SK-N-SH treated with all-trans-retinoic acid at 6 μM for 48 hours (cell line): ENCODE results near the gene KCNN2.

Source experiments
- ATAC-seq: fragments of 200-7000 bp; cut with Tn5 transposase; 3 replicates; pipeline ENCODE4 v1.9.1; 2020; ENCODE audit warnings: mild to moderate bottlenecking, moderate library complexity
- ARNTL ChIP-seq: fragments of 450-650 bp; formaldehyde crosslinking; IDR thresholded peaks from 2 replicates; pipeline ENCODE4 v1.5.0; 2020; ENCODE audit warnings: low read depth, mild to moderate bottlenecking, moderate library complexity, borderline replicate concordance
- BACH2 ChIP-seq: fragments of 250-450 bp; sonication (Bioruptor Pico); IDR thresholded peaks from 2 replicates; pipeline ENCODE4 v1.9.0; 2021; ENCODE audit warnings: mild to moderate bottlenecking, borderline replicate concordance
- CREB5 ChIP-seq: fragments of 250-450 bp; sonication (Bioruptor Pico); IDR thresholded peaks from 2 replicates; pipeline ENCODE4 v1.5.1; 2020; ENCODE audit warnings: low read depth, mild to moderate bottlenecking, moderate library complexity
- CSDC2 ChIP-seq: fragments of 250-450 bp; sonication (Bioruptor Pico); IDR thresholded peaks from 2 replicates; pipeline ENCODE4 v1.5.0; 2020; ENCODE audit warnings: mild to moderate bottlenecking, moderate library complexity
- CSRNP3 ChIP-seq: fragments of 250-450 bp; sonication (Bioruptor Pico); IDR thresholded peaks from 2 replicates; pipeline ENCODE4 v1.5.1; 2021; ENCODE audit warnings: mild to moderate bottlenecking, moderate library complexity
- ESRRG ChIP-seq: fragments of 250-450 bp; sonication (Bioruptor Pico); IDR thresholded peaks from 2 replicates; pipeline ENCODE4 v1.6.1; 2021; ENCODE audit warnings: mild to moderate bottlenecking
- GLIS3 ChIP-seq: fragments of 250-450 bp; sonication (Bioruptor Pico); IDR thresholded peaks from 2 replicates; pipeline ENCODE4 v1.5.0; 2020; ENCODE audit warnings: mild to moderate bottlenecking, moderate library complexity
- ISL1 ChIP-seq: fragments of 250-450 bp; sonication (Bioruptor Pico); IDR thresholded peaks from 2 replicates; pipeline ENCODE4 v2.1.2; 2022; ENCODE audit warnings: mild to moderate bottlenecking, moderate library complexity
- OSR1 ChIP-seq: fragments of 250-450 bp; sonication (Bioruptor Pico); IDR thresholded peaks from 2 replicates; pipeline ENCODE4 v1.8.0; 2022; ENCODE audit warnings: moderate library complexity, mild to moderate bottlenecking, inconsistent platforms
- PATZ1 ChIP-seq: fragments of 250-450 bp; sonication (Bioruptor Pico); IDR thresholded peaks from 2 replicates; pipeline ENCODE4 v1.8.0; 2020; ENCODE audit warnings: mild to moderate bottlenecking, moderate library complexity, borderline replicate concordance
- PPARA ChIP-seq: fragments of 250-450 bp; sonication (Bioruptor Pico); IDR thresholded peaks from 2 replicates; pipeline ENCODE4 v1.5.0; 2020; ENCODE audit warnings: mild to moderate bottlenecking, borderline replicate concordance
- SNAI2 ChIP-seq: fragments of 250-450 bp; sonication (Bioruptor Pico); IDR thresholded peaks from 2 replicates; pipeline ENCODE4 v1.5.0; 2020; ENCODE audit warnings: mild to moderate bottlenecking, moderate library complexity
- TCF4 ChIP-seq: fragments of 250-450 bp; sonication (Bioruptor Pico); IDR thresholded peaks from 2 replicates; pipeline ENCODE4 v1.8.0; 2021; ENCODE audit warnings: mild to moderate bottlenecking, moderate library complexity, borderline replicate concordance
- TOX ChIP-seq: fragments of 250-450 bp; sonication (Bioruptor Pico); IDR thresholded peaks from 2 replicates; pipeline ENCODE4 v1.8.0; 2021; ENCODE audit warnings: mild to moderate bottlenecking, moderate library complexity, borderline replicate concordance
- ZC3H10 ChIP-seq: fragments of 250-450 bp; sonication (Bioruptor Pico); IDR thresholded peaks from 2 replicates; pipeline ENCODE4 v1.5.1; 2021; ENCODE audit warnings: mild to moderate bottlenecking, moderate library complexity
- ZFP3 ChIP-seq: fragments of 250-450 bp; sonication (Bioruptor Pico); IDR thresholded peaks from 2 replicates; pipeline ENCODE4 v1.5.0; 2020; ENCODE audit warnings: mild to moderate bottlenecking, moderate library complexity
- ZFP30 ChIP-seq: fragments of 450-650 bp; formaldehyde crosslinking; IDR thresholded peaks from 2 replicates; pipeline ENCODE4 v1.5.0; 2022; ENCODE audit warnings: mild to moderate bottlenecking, moderate library complexity
- ZNF565 ChIP-seq: fragments of 450-650 bp; formaldehyde crosslinking; conservative IDR thresholded peaks from 2 replicates; pipeline ENCODE4 v1.5.0; 2020; ENCODE audit warnings: low read depth, mild to moderate bottlenecking, moderate library complexity
- ZNF70 ChIP-seq: fragments of 450-650 bp; formaldehyde crosslinking; IDR thresholded peaks from 2 replicates; pipeline ENCODE4 v1.5.0; 2020; ENCODE audit warnings: mild to moderate bottlenecking, moderate library complexity
- ZNF8 ChIP-seq: fragments of 450-650 bp; formaldehyde crosslinking; IDR thresholded peaks from 2 replicates; pipeline ENCODE4 v1.5.0; 2020; ENCODE audit warnings: mild to moderate bottlenecking, moderate library complexity
- TF ChIP-seq, protein P1 (sequence below): fragments of 250-450 bp; sonication (Bioruptor Pico); IDR thresholded peaks from 2 replicates; pipeline ENCODE4 v1.8.0; 2021; ENCODE audit warnings: low read depth, mild to moderate bottlenecking, moderate library complexity, borderline replicate concordance
- TF ChIP-seq, protein P2 (sequence below): fragments of 250-450 bp; sonication (Bioruptor Pico); IDR thresholded peaks from 2 replicates; pipeline ENCODE4 v1.5.0; 2020; ENCODE audit warnings: mild to moderate bottlenecking, moderate library complexity

The KCNN2 gene

DNA sequence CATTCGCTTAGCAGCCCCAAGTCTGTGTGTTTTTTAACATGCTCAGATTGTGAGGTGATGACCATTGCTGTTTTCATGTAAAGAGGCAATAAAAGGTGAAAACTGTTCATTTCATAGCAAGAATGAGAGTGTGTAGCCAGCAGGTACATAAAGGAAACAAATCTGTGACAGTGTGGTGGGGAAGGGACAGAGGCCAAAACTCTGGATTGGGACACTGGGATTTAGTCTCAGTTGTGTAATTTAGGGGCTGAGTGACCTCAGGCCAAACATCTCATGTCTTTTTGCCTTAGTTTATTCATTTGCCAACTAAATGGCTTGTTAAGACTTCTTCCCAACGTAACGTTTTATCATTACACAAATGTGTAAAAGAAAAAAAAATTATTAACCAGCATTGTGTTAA lies 47.0 kb downstream of the KCNN2 start:
- ATAC-seq = no peak
- TF ChIP-seq CSRNP3 (CRISPR knock-in tag) (no peak), SNAI2 (CRISPR knock-in tag) (no peak)

DNA sequence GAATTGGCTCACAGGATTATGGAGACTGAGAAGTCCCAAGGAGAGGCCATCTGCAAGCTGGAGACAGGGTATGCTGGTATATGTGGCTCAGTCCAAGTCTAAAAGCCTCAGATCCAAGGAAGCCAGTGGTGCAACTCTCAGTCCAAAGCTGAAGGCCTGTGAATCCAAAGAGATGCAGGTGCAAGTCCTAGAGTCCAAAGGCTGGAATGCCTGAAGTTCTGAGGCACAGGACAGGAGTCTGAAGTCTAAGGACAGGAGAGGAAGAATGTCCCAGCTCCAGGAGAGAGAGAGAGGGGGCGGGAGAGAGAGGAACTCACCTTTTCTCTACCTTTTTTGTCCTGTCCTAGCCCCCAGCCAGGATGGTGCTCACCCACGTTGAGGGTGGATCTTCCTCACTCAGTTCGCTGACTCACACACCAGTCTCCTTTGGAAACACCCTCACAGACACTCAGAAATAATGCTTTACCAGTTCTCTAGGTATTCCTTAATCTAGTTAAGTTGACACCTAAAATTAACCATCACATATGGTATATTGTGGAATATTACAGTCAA lies 49.6 kb downstream of the KCNN2 start:
- ATAC-seq = no peak
- TF ChIP-seq CREB5 (CRISPR knock-in tag) (no peak), ZNF565 (CRISPR knock-in tag) (no peak), CSRNP3 (CRISPR knock-in tag) (no peak), CSDC2 (no peak), PATZ1 (CRISPR knock-in tag) (no peak), ARNTL (CRISPR knock-in tag) (no peak), ZNF70 (CRISPR knock-in tag) (no peak), PPARA (no peak), ZFP3 (CRISPR knock-in tag) (no peak), ESRRG (CRISPR knock-in tag) (no peak), TCF4 (CRISPR knock-in tag) (no peak), SNAI2 (CRISPR knock-in tag) (no peak), BACH2 (CRISPR knock-in tag) (no peak), ISL1 (CRISPR knock-in tag) (no peak), ZFP30 (CRISPR knock-in tag) (no peak), ZNF8 (CRISPR knock-in tag) (no peak), TOX (CRISPR knock-in tag) (no peak)
- TF ChIP-seq, protein P1, sequence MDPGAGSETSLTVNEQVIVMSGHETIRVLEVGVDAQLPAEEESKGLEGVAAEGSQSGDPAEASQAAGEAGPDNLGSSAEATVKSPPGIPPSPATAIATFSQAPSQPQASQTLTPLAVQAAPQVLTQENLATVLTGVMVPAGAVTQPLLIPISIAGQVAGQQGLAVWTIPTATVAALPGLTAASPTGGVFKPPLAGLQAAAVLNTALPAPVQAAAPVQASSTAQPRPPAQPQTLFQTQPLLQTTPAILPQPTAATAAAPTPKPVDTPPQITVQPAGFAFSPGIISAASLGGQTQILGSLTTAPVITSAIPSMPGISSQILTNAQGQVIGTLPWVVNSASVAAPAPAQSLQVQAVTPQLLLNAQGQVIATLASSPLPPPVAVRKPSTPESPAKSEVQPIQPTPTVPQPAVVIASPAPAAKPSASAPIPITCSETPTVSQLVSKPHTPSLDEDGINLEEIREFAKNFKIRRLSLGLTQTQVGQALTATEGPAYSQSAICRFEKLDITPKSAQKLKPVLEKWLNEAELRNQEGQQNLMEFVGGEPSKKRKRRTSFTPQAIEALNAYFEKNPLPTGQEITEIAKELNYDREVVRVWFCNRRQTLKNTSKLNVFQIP (CRISPR knock-in tag) = no peak
- TF ChIP-seq, protein P2, sequence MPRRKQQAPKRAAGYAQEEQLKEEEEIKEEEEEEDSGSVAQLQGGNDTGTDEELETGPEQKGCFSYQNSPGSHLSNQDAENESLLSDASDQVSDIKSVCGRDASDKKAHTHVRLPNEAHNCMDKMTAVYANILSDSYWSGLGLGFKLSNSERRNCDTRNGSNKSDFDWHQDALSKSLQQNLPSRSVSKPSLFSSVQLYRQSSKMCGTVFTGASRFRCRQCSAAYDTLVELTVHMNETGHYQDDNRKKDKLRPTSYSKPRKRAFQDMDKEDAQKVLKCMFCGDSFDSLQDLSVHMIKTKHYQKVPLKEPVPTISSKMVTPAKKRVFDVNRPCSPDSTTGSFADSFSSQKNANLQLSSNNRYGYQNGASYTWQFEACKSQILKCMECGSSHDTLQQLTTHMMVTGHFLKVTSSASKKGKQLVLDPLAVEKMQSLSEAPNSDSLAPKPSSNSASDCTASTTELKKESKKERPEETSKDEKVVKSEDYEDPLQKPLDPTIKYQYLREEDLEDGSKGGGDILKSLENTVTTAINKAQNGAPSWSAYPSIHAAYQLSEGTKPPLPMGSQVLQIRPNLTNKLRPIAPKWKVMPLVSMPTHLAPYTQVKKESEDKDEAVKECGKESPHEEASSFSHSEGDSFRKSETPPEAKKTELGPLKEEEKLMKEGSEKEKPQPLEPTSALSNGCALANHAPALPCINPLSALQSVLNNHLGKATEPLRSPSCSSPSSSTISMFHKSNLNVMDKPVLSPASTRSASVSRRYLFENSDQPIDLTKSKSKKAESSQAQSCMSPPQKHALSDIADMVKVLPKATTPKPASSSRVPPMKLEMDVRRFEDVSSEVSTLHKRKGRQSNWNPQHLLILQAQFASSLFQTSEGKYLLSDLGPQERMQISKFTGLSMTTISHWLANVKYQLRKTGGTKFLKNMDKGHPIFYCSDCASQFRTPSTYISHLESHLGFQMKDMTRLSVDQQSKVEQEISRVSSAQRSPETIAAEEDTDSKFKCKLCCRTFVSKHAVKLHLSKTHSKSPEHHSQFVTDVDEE = no peak

DNA sequence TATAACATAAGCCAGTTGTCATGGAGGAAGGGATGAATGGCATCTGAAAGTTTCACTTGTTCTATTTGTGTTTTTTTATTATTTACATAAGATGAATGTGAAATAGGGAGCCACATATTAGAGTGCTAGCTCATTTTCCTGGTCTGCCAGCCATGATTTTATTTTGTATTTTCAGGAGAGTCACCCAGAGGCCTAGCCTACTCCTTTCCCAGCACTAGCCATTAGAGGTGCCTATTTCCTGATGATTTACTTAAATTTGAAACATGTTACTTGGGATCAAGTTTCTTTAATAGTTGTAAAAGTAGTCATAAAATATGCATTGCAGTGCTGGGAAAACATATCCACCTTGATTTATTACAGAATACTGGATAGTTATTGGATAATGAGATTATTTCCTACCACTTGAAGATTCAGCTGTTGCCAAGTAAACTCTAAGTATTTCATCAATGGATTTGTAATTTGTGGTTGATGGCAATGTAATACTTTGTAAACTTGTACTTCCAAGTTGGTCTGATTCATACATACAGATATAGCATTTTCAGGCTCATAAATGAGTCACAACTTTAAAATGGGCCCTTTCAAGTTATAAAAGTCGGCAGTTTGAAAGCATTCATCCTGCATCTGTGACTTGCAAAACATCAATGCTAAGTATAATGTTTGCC lies 50.8 kb downstream of the KCNN2 start:
- ATAC-seq = no peak
- TF ChIP-seq ISL1 (CRISPR knock-in tag) (no peak), TOX (CRISPR knock-in tag) (no peak), GLIS3 (CRISPR knock-in tag) (no peak), ZNF70 (CRISPR knock-in tag) (no peak), BACH2 (CRISPR knock-in tag) (no peak), ZNF8 (CRISPR knock-in tag) (no peak), OSR1 (CRISPR knock-in tag) (no peak), ZC3H10 (CRISPR knock-in tag) (no peak), SNAI2 (CRISPR knock-in tag) (no peak)
- TF ChIP-seq, protein P2 = no peak
